GM23248 (cell line): ENCODE measurements around the gene PWP1.

Experiments used
- EZH2 ChIP-seq: fragments of 200-600 bp; sonication (generic); IDR thresholded peaks from 2 replicates; pipeline ENCODE4 v1.6.1; 2018; ENCODE audit warnings: antibody characterized with exemption, mild to moderate bottlenecking; ENCODE audit not compliant: insufficient read depth, poor library complexity, severe bottlenecking
- EZH2phosphoT487 ChIP-seq: fragments of 200-600 bp; sonication (generic); IDR thresholded peaks from 2 replicates; pipeline ENCODE4 v1.6.1; 2018; ENCODE audit warnings: antibody characterized with exemption, moderate library complexity, mild to moderate bottlenecking, low read depth; ENCODE audit not compliant: insufficient read depth

GRCh38 chr12:107650977-107651376 is 34.6 kb upstream of the PWP1 start:
- TF ChIP-seq EZH2phosphoT487 (no peak), EZH2 (no peak)
